ENCODE measurements around the gene MPPED1.

Gene MPPED1

GRCh38 chr22:43550672-43551071 is 138.9 kb downstream of the MPPED1 start:
- ATAC-seq, result no peak
- Mint-ChIP-seq H3K9me3 (no peaks in the 10 kb centered on the region), H3K4me1 (no peaks in the 10 kb centered on the region), H3K4me3 (no peak overlapping the region), H3K27me3 (peaks cover 6% of the 10 kb centered on the region), H3K27ac (no peak overlapping the region), H3K36me3 (ENCODE audit: low read depth) (no peaks in the 10 kb centered on the region)
- no peak for DNase-seq

GRCh38 chr22:43553451-43554258 is 141.8 kb downstream of the MPPED1 start:
- no peaks in the 10 kb centered on the region for H3K9me3 Mint-ChIP-seq
- no peaks in the 10 kb centered on the region for H3K36me3 Mint-ChIP-seq (ENCODE audit: low read depth)
- ATAC-seq, result no peak
- H3K27ac Mint-ChIP-seq, result no peak overlapping the region
- no peak overlapping the region for H3K4me3 Mint-ChIP-seq
- peaks cover 3% of the 10 kb centered on the region for H3K27me3 Mint-ChIP-seq
- no peak for DNase-seq
- no peaks in the 10 kb centered on the region for H3K4me1 Mint-ChIP-seq

DNA sequence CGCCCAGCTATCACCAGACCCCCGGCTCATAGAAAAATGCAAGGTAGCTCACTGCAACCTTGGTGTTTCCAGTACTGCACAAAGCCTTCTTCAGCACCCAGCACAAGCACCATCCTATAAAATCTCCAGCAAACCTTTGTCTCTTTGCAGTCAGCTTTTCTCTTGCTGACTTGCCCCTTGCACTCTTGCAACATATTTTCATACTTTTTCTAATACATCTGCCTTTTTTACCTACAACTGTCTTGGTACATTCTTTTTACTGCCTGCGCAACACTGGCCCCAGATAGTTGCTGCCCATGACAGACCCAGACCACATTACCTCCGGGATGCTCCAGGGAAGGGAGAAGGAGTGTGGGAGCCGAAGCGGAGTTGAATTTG is 142.4 kb downstream of the MPPED1 start:
- Mint-ChIP-seq H3K9me3 (no peaks in the 10 kb centered on the region), H3K4me3 (no peak overlapping the region), H3K27me3 (peaks cover 3% of the 10 kb centered on the region), H3K4me1 (no peaks in the 10 kb centered on the region), H3K27ac (no peak overlapping the region), H3K36me3 (ENCODE audit: low read depth) (no peaks in the 10 kb centered on the region)
- no peak for DNase-seq
- ATAC-seq, result no peak

- H3K27ac Mint-ChIP-seq, result no peak overlapping the region
These were observed 143.0 kb downstream of the MPPED1 start for GRCh38 chr22:43554694-43555365.

GRCh38 chr22:43555561-43556515 is 144.0 kb downstream of the MPPED1 start:
- Mint-ChIP-seq H3K36me3 (ENCODE audit: low read depth) (no peaks in the 10 kb centered on the region), H3K9me3 (no peaks in the 10 kb centered on the region), H3K4me1 (no peaks in the 10 kb centered on the region), H3K27me3 (peaks cover 3% of the 10 kb centered on the region), H3K4me3 (no peak overlapping the region), H3K27ac (no peak overlapping the region)
- ATAC-seq, result no peak
- DNase-seq, result no peak

More at GRCh38 chr22:43554694-43555365, 143.0 kb downstream of the MPPED1 start:
- ATAC-seq, result no peak
- DNase-seq, result no peak
- H3K4me1 Mint-ChIP-seq, result no peaks in the 10 kb centered on the region
- H3K9me3 Mint-ChIP-seq, result no peaks in the 10 kb centered on the region
- H3K4me3 Mint-ChIP-seq, result no peak overlapping the region
- peaks cover 3% of the 10 kb centered on the region for H3K27me3 Mint-ChIP-seq
- H3K36me3 Mint-ChIP-seq (ENCODE audit: low read depth), result no peaks in the 10 kb centered on the region

Measured in activated naive CD8-positive, alpha-beta T cell treated with anti-CD3 and anti-CD28 coated beads, Interleukin-2, amount 50 U/mL, for 24 hours (primary cell).